ENCODE results near the gene TNFAIP2.
A peak's percentile ranks its signal among the peaks of the same experiment; 100 is the strongest.

The TNFAIP2 gene

DNA sequence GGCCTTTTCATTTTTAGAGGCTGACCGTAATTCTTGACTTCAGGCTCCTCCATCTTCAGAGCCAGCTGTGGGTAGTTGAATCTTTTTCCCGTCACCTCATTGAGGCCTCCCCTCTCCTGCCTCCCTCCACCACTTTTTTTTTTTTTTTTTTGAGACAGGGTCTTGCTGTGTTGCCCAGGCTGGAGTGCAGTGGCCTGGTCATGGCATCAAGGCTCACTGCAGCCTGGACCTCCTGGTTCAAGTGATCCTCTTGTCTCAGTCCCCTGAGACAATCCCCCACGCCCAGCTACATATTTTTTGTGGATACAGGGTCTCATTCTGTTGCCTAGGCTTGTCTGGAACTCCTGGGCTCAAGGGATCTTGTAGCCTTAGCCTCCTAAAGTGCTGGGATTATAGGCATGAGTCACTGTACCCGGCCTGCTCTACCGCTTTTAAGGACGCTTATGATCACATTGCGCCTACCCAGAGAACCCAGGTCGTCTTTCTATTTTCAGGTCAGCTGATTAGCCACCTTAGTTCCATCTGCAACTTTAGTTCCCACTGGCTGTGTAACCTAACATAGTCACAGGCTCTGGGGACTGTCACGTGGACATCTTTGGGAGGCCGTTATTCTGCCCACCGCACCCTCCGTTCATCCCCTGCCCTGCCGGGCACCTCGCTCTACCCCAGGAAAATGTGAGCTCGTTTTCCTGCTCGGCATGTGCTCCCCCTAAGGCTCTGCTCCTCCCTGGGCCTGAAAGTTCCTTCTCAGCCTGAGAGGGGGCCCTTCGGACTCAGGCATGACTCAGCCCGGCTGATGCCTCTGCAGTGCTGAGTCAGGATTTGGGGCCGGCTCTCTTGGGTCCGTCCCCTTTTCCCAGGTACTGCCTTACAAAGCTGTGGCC, 13.4 kb downstream of the TNFAIP2 start:
- H3K4me3 ChIP-seq (ENCODE audit: low read length) = no peak overlapping the region
- TF ChIP-seq, protein P1, sequence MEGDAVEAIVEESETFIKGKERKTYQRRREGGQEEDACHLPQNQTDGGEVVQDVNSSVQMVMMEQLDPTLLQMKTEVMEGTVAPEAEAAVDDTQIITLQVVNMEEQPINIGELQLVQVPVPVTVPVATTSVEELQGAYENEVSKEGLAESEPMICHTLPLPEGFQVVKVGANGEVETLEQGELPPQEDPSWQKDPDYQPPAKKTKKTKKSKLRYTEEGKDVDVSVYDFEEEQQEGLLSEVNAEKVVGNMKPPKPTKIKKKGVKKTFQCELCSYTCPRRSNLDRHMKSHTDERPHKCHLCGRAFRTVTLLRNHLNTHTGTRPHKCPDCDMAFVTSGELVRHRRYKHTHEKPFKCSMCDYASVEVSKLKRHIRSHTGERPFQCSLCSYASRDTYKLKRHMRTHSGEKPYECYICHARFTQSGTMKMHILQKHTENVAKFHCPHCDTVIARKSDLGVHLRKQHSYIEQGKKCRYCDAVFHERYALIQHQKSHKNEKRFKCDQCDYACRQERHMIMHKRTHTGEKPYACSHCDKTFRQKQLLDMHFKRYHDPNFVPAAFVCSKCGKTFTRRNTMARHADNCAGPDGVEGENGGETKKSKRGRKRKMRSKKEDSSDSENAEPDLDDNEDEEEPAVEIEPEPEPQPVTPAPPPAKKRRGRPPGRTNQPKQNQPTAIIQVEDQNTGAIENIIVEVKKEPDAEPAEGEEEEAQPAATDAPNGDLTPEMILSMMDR (conservative IDR thresholded peaks at IDR 0.05; ENCODE audit: low read depth, low read length) = peak; percentile 13
- peak; percentile 70 for DNase-seq (ENCODE audit: low read depth)

DNA sequence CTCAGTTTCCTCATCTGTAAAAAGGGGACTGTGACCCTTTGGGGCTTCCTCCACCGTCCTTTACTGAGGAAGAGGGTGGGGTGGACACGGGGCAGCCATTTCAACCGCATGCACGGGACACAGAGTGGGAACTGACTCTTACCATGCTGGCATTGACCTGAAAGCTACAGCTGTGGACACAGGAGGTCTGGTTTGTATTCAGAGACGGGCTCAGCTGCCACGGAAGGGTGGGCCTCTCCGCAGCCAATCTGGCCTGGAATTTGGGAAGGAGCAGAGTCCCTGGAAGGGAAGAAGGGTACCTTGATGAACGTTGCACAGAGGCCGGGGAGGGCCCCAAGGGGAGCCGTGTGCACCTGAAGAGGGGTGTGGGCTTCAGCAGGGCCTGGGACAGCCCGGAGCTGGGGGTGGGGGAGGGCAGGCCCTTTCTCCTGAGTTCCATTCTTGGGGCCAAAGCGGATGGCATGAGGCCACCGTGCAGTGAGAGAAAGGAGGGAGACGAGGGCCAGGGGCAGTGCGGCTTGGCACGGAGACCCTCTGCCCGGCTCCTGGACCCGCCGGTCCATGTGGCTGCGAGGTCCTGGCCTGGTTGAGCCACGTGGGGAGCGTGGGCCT, 14.5 kb downstream of the TNFAIP2 start:
- DNase-seq (ENCODE audit: low read depth) = no peak
- TF ChIP-seq, protein P1 (conservative IDR thresholded peaks at IDR 0.05; ENCODE audit: low read depth, low read length) = no peak
- no peak overlapping the region for H3K4me3 ChIP-seq (ENCODE audit: low read length)

DNA sequence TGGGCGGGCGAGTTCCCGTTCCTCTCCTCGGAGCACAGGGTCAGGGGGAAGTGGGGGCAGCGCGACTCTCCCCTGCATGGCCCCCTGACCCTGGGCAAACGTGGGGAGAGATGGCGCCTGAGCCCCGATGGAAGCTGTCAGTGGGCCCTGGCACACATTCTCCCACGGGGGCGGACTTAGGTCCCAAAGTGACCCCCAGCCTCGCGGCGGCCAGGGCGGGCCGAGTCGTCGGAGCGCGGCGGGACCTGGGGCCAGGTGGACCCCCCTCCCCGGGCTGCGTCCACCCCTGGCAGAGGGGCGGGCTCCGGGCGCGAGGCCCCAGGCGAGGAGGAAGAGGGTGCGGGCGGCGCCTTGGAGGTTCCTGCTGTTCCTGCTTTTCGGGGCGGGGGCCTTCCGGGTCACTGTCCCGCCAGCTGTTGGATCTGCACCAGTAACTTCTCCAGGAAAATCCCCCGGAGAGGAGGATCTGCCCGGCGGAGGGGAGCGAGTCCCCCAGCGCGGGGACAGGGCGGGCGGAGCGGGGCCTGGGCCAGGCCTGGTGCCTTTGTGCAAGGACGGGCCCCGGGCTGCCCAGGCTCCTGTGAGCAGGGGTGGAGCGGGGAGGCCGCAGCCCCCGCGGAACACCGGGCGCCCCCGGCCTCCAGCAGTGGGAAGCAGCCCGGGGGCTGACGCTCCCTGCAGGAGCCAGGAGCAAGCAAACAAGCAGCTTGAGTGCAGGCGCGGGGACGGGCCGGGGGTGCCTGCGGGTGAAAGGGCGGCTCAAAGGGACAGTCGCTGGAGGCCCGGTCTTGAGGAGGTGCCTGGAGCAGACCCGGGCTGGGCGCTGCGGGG, 15.3 kb downstream of the TNFAIP2 start:
- no peak for DNase-seq (ENCODE audit: low read depth)
- TF ChIP-seq, protein P1 (conservative IDR thresholded peaks at IDR 0.05; ENCODE audit: low read depth, low read length) = no peak
- H3K4me3 ChIP-seq (ENCODE audit: low read length) = no peak overlapping the region

DNA sequence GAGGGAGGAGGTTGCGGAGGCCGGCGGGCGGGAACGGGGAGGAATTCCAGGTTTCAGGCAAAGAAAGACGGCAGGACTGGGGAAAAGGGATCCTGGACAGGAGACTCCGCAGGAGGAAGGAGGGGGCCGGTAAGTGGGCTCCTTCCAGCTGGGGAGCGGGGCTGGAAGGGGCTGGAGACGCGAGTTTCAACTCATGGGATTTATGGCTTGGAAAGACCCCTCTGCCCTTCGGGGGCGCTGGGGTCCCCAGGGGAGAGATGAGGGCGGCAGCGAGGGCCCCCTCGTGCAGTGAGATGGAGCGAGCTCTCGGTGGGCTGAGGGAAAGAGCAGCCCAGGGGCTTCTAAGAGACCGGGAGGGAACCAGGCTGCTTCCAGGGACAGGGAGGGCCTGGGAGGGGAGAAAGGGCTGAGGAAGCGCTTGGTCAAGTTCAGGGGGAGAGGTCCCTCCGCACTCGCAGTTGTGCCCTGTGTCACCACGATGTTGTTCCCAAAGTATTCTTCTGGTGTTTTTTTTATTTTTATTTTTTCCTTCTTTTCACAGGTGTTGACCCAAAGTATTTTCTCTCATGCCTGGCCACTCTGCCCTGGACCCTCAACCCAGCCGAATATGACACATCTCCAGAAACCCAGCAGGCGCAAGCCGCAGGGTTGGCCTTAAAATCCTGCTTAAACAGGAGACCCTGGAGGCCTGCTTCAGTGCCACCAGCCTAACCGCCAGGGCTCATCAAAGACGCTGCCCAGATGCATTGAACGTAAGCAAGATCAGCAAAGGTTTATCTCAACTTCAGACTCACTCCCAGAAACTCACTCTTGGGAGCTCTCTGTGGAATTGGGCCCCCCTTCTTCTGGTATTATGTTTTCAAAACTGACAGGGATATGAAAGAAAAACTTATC, 16.1 kb downstream of the TNFAIP2 start:
- DNase-seq (ENCODE audit: low read depth) = no peak
- no peak overlapping the region for H3K4me3 ChIP-seq (ENCODE audit: low read length)

GRCh38 chr14:103140316-103141109, 17.3 kb downstream of the TNFAIP2 start:
- TF ChIP-seq, protein P1 (conservative IDR thresholded peaks at IDR 0.05; ENCODE audit: low read depth, low read length) = no peak
- H3K4me3 ChIP-seq (ENCODE audit: low read length) = no peak overlapping the region
- DNase-seq (ENCODE audit: low read depth) = no peak

More for the DNA sequence above, 16.1 kb downstream of the TNFAIP2 start:
- TF ChIP-seq, protein P1 (conservative IDR thresholded peaks at IDR 0.05; ENCODE audit: low read depth, low read length) = no peak
